ENCODE measurements around the gene DTX2.
"Not testable (repeated sequence)": the region's sequence is repeated elsewhere in the genome, so short reads cannot be mapped to it uniquely, and the experiment has no call there.

The DTX2 gene

GRCh38 chr7:76495717-76496116 is 34.2 kb downstream of the DTX2 start:
- not testable (repeated sequence) for DNase-seq

GRCh38 chr7:76497918-76498582 is 36.5 kb downstream of the DTX2 start:
- not testable (repeated sequence) for DNase-seq

- not testable (repeated sequence) for DNase-seq
Observed at GRCh38 chr7:76498583-76499200, 37.2 kb downstream of the DTX2 start.

GRCh38 chr7:76499201-76499923 is 37.9 kb downstream of the DTX2 start:
- not testable (repeated sequence) for DNase-seq

- DNase-seq, result not testable (repeated sequence)
Observed at GRCh38 chr7:76499924-76500241, 38.4 kb downstream of the DTX2 start.

- not testable (repeated sequence) for DNase-seq
Observed at GRCh38 chr7:76502224-76502623, 40.7 kb downstream of the DTX2 start.

- not testable (repeated sequence) for DNase-seq
Observed at GRCh38 chr7:76502836-76503235, 41.3 kb downstream of the DTX2 start.

GRCh38 chr7:76503244-76503643 is 41.7 kb downstream of the DTX2 start:
- DNase-seq, result not testable (repeated sequence)

- not testable (repeated sequence) for DNase-seq
Observed at GRCh38 chr7:76504351-76505167, 43.0 kb downstream of the DTX2 start.

- DNase-seq, result no peak
Observed at GRCh38 chr7:76505168-76506080, 43.9 kb downstream of the DTX2 start.

GRCh38 chr7:76506081-76506440 is 44.6 kb downstream of the DTX2 start:
- no peak for DNase-seq

GRCh38 chr7:76506643-76507042 is 45.1 kb downstream of the DTX2 start:
- DNase-seq, result not testable (repeated sequence)

- DNase-seq, result no peak
Observed at GRCh38 chr7:76507723-76508406, 46.4 kb downstream of the DTX2 start.

GRCh38 chr7:76509931-76510877 is 48.7 kb downstream of the DTX2 start, which contains the start of gene UPK3B:
TSS of gene UPK3B (plus strand) at chr7:76510552. CDS start at chr7:76510653, 101 bp downstream.
- DNase-seq, result no peak

- not testable (repeated sequence) for DNase-seq
Observed at GRCh38 chr7:76511200-76511910, 49.8 kb downstream of the DTX2 start.

GRCh38 chr7:76511911-76512885 is 50.7 kb downstream of the DTX2 start:
- DNase-seq, result not testable (repeated sequence)

GRCh38 chr7:76512941-76513816 is 51.7 kb downstream of the DTX2 start:
- DNase-seq, result no peak

Data from NCI-H1694 (cell line).